ENCODE results near the gene RAP1GDS1.

DNA sequence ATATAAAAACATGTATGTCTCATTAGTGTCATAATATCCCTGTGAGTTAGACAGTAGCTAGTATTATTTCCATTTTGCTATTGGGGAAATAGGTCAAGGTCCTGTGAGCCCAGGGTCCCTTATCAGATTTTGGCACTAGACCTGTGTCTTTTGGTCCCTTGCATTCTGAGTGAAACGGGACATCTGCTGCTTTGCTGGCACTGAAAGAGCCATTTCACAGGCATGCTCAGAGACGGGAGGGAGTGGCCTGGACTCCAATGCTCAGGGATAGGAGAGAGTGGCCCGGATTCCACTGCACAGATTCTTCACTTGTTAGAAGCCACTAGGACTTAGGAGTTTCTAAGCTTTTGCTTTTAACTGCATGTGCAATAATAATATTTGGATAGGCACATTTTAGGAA is 220.0 kb downstream of the RAP1GDS1 start:
- TF ChIP-seq, protein P1, sequence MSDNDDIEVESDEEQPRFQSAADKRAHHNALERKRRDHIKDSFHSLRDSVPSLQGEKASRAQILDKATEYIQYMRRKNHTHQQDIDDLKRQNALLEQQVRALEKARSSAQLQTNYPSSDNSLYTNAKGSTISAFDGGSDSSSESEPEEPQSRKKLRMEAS (IDR thresholded peaks at IDR 0.05): no peak
- TF ChIP-seq POLR2AphosphoS5 (IDR thresholded peaks at IDR 0.05; ENCODE audit: low read depth, low read length) (no peak), EZH2phosphoT487 (IDR thresholded peaks at IDR 0.05; ENCODE audit: borderline replicate concordance) (no peak), EGR1 (IDR thresholded peaks at IDR 0.05; ENCODE audit: low read depth) (no peak), CEBPB (IDR thresholded peaks at IDR 0.05; ENCODE audit: low read depth) (no peak), POLR2A (IDR thresholded peaks at IDR 0.05; ENCODE audit: borderline replicate concordance, extremely low read depth, insufficient read depth, insufficient read length) (no peak), ZNF274 (IDR thresholded peaks at IDR 0.05; ENCODE audit: low read depth, low read length) (no peak)
- TF ChIP-seq, protein P2, sequence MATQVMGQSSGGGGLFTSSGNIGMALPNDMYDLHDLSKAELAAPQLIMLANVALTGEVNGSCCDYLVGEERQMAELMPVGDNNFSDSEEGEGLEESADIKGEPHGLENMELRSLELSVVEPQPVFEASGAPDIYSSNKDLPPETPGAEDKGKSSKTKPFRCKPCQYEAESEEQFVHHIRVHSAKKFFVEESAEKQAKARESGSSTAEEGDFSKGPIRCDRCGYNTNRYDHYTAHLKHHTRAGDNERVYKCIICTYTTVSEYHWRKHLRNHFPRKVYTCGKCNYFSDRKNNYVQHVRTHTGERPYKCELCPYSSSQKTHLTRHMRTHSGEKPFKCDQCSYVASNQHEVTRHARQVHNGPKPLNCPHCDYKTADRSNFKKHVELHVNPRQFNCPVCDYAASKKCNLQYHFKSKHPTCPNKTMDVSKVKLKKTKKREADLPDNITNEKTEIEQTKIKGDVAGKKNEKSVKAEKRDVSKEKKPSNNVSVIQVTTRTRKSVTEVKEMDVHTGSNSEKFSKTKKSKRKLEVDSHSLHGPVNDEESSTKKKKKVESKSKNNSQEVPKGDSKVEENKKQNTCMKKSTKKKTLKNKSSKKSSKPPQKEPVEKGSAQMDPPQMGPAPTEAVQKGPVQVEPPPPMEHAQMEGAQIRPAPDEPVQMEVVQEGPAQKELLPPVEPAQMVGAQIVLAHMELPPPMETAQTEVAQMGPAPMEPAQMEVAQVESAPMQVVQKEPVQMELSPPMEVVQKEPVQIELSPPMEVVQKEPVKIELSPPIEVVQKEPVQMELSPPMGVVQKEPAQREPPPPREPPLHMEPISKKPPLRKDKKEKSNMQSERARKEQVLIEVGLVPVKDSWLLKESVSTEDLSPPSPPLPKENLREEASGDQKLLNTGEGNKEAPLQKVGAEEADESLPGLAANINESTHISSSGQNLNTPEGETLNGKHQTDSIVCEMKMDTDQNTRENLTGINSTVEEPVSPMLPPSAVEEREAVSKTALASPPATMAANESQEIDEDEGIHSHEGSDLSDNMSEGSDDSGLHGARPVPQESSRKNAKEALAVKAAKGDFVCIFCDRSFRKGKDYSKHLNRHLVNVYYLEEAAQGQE (IDR thresholded peaks at IDR 0.05; ENCODE audit: low read depth): no peak
- TF ChIP-seq, protein P3, sequence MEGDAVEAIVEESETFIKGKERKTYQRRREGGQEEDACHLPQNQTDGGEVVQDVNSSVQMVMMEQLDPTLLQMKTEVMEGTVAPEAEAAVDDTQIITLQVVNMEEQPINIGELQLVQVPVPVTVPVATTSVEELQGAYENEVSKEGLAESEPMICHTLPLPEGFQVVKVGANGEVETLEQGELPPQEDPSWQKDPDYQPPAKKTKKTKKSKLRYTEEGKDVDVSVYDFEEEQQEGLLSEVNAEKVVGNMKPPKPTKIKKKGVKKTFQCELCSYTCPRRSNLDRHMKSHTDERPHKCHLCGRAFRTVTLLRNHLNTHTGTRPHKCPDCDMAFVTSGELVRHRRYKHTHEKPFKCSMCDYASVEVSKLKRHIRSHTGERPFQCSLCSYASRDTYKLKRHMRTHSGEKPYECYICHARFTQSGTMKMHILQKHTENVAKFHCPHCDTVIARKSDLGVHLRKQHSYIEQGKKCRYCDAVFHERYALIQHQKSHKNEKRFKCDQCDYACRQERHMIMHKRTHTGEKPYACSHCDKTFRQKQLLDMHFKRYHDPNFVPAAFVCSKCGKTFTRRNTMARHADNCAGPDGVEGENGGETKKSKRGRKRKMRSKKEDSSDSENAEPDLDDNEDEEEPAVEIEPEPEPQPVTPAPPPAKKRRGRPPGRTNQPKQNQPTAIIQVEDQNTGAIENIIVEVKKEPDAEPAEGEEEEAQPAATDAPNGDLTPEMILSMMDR (IDR thresholded peaks at IDR 0.05 in 2 of 3, conservative IDR thresholded peaks at IDR 0.05 in 1 of 3; ENCODE audit: borderline replicate concordance in 1 of 3, insufficient read depth in 1 of 3, low read depth in 2 of 3, low read length in 2 of 3): no peak
